GM21717 (cell line): ENCODE results near the gene TRAF3IP1.

ENCODE experiments used
- ATAC-seq: cut with Tn5 transposase; IDR thresholded peaks from one replicate; pipeline ENCODE4 v1.9.1; 2021; ENCODE audit warnings: mild to moderate bottlenecking, moderate library complexity; ENCODE audit not compliant: unreplicated experiment

TRAF3IP1 gene

DNA sequence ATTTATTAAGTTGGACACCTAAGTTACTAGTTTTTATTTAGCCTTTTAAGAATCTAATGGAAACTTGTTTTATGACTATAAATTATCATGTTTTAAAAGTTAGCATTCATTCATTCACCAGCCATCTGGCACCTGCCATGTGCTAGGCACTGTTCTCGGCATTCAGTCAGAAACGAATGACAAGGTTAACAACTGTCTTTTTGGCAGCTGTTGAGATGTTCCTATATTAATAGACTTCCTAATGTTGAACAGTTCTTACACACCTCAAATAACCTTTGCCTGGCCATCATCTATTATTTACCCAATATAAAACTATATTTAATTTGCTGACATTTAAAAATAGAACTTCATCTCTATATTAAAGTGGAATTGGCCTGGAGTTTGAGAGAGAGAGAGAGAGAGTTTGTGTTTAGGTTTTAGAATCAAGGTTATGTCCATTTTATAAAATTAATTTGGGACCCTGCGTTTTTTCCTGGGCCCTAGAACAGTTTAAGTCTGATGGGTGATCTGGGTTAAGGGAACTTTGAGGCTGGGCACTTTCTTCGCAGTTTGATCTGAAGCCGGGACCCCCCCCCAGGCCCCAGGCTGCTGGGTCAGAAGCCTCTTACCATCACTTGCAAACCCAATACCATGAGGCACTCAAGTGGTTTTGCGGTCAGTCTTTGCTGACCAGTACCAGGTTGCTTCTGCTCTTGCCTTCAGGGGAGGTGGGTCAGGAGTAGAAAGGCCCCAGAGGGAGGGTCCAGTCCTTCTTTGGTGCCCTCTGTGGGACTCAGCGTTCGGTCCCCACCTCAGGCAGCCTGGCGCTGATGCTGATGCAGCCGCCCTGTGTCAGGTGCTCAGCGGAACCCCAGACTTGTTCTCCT lies 58.1 kb downstream of the TRAF3IP1 start:
- ATAC-seq: no peak

DNA sequence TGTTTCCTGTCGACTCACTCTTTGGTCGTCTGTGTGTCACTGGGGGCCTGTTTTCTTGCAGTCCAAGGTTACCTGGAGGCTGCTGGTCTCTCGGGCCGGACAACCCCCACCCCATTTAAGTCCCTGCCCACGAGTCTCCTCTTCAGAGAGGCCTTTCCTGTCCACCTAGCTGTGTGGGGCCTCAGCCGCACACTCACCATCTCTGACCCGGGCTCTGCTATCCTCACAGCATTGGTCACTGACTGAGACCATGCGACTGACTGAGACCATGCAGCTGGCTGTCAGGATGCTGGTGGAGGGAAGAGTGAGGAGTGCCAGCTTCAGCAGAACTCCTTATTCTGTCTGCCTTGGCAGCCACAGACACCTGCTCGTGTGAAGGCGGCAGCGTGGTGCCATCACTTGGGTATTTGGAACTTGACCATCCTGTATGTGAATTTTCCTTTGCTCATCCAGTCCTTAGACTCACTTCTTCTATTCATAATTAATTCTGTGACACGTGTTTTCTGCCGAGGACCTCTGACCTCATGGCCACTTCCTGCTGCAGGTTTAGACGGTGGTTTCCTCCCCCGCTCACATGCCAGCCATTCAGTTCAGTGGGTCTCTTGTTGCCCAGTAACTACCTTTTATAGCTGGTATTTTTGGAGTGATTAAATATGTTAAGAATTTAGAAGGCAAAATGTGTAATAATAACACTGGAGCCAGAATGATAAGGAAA lies 58.9 kb downstream of the TRAF3IP1 start:
- ATAC-seq: no peak

DNA sequence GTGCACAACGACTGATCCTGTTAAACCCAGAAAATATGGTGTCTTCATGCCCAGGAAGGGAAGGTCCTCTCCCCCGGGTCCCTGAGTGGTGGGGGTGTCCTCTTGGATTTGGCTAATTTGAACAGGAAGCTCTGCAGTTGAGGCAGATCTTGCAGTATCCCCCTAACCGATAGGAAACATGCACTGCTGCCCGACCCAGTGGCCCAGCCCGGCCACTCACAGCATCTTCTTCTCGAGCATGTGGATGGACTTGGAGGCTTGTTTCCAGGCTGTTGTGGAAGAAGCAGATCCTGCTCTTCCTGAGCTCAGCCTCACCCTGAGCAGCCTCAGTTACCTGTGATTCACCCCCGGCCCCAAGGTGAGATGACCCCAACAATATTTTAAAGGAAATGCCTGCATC lies 60.0 kb downstream of the TRAF3IP1 start:
- no peak for ATAC-seq

DNA sequence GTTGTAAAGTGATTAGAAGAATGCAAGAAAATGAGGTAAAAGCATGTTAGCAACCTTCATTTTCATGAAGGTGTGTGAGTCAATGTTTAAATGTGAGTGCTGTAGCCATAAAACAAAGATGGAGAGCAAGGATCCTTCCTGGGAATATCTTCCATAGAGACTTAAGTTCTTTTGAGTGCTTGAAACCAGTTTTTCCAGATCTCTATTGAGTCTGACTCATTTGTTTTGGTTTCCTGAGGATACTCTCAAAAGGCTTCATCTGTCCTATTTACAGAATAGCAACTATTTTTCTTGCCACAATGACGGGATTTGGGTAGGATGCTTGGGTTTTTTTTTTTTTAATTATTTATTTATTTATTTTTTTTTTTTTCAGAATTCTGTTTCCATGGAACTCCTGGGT lies 60.5 kb downstream of the TRAF3IP1 start:
- ATAC-seq: no peak

DNA sequence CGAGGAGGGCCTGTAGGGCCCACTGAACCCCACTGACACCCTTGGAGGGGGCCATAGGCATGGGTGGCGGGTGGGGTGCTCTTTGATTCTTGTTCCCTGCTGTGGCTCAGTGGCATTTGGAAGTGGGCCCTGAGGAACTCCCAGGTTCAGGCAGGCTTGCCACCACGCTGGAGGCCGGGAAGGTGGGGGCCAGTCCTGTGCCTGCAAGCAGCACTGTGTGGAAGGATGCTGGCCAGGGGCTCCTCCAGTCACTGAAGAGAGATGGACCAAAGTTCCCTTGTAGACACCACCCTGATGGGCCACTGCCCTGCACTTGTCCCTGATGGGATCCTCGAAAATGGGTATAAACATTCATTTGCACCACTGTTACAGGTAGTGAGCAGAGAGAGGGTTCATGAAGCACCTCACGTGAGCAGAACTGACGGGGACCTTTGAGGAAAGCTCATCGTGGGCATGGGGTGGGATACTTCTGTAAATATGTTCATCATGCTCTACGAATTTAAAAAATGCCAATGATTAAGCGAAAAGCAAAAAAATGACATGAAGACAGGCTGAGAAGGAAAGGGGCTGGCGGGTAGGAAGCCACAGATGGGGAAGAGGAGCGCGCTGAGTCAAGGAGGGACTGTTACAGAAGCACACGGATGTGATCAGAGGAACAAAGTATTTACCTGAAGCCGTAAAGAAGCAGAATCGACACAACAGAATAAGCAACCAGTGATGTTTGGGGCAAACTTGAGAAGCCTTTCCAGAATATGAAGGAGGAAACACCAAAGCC lies 61.2 kb downstream of the TRAF3IP1 start:
- no peak for ATAC-seq

DNA sequence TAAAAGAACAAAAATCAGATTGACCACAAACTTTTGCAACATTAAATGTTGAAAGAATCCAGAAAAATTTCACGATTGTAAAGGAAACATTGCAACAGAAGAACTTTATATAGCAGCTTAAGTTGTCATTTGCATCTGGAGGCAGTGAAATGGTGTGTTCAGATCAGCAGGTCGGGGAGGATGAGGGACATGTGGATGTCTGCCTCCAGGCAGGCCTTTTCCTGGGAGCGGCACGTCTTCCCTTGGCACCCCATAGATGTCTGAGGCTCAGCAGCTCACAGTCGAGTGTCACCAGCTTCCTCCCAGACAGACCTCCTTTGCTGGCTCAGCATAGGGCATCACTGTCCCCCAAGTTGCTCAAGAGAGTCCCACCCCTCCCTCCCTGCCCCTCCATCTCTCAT lies 62.1 kb downstream of the TRAF3IP1 start:
- ATAC-seq: no peak

DNA sequence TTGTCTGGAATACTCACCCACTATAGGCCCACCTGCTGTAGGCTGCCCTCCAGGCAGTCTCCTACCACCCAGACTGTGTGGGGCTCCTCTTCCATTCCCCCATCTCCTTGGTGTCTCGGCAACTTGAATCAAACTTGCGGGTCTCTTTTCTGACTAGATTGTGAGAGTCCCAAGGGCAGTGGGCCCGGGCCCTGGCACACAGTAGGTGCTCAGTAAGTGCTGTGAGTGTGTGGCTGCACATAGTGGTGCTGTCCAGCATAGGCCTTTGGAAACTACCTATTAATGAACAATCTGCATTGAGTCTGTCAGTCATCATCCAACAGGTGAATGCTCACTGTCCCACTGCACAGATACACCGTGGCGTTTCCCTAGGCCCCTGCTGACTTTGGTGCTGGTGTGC lies 62.8 kb downstream of the TRAF3IP1 start:
- ATAC-seq: no peak

DNA sequence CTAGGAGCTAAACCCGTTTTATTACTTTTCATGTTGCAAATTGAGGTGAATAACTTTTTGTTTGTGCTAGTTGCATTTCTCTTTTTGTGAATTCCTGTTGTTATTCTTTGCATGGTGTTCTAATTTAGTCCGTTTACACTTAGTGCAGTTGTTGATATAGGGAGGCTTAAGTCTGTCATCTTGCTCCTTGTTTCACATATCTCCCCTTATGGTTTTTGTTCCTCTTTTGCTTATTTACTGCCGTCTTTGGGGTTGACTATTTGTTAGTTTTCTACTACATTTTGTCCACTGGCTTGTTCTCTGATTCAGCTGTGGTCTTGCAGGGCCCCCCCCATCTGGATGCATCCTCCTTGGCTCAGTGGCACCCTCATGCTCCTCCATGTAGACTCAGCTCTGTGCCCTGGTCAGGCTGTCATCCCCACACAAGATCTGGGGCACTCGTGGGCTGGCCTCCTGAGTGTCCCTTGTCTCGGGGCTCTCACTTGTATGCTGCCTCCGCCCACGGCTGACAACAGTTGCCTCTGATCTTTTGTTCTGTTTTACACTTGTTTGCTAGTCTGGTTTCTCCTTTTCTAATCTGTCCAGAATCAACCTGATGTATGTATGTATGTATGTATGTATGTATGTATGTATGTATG lies 63.5 kb downstream of the TRAF3IP1 start:
- no peak for ATAC-seq

DNA sequence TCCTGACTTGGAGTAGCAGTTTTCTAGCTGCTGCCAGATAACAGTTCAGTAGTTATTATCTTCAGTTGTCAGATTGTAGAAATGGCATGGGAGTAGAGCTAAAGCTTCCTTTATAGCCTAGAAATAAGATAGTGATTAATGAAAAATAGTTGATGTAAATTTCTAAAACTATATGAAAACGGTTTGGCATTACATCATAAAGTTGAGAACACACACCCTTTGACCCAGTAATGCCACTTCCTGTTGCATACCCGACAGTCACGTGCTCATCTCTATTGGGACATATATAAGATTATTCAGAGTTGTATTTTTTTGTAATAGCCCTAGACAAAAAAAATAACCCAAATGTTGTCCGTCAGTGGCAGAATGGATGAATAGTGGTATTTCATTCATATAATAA lies 67.0 kb downstream of the TRAF3IP1 start:
- ATAC-seq: no peak

DNA sequence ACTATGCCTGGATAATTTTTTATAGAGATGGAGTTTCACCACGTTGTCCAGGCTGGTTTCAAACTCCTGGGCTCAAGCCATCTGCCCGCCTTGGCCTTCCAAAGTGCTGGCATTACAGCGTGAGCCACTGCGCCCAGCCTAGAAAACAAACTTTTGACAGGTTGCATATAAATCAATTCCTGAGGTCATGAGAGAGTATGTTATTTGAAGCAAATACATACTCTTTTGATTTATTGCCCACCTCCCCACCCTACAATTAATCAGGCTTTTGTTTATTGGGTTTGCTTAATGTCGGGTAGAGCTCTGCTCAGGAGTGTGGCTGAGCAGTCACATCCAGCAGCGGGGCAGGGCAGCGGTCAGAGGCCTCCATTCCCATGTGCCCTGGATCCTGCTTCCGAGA lies 68.5 kb downstream of the TRAF3IP1 start:
- no peak for ATAC-seq

DNA sequence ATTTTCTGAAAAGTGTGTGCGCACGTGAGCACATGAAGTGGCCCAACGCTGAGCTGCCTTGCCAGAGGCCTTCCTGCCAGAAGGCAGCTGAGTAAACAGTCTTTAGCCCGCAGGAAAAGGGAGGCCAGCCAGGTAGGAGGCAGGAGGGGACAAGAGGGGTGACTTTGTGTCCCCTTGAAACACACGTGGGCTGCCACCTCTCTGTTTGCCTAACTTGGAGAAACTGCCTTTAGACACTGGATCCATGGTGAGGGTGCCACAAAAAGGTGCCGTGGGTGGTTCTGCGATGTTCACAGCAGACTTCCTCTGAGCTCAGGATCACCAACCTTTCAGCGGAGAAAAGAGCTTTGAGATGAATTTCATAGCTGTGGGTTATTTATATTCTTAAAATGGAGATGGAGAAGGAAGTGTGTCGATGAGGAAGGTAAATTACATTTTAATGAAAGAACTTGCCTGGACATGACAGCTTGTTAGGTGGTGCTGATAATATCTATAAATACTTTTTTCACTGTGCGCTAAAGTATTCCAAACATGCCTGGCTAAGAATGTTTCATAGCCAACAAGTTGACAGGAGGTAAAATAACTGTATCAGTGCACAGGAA lies 69.8 kb downstream of the TRAF3IP1 start:
- ATAC-seq: no peak

DNA sequence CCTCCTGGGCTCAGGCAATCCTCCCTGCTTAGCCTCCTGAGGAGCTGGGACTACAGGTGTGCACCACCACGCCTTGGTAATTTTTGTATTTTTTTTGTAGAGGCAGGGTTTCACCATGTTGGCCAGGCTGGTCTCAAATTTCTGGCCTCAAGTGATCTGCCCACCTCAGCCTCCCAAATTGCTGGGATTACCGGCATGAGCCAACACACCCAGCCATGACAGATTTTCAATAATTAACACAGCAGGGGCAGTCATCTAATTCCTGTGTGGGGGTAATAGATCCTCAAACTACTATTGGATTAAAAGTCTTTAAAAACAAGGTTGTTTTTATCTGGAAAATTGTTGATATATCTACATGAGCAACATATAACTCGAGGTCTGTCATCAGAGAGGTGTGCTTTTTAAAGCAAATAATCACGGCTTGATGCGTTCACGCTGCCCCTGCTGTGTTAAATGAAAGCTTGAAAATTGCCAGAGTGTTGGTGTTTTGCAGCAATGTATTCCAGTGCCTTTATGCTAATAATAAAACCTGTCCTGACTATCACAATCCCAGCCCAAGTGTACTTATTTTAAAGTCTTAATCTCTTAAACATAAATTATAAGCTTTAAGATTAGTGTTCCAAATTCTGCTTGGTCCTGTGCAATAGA lies 70.8 kb downstream of the TRAF3IP1 start:
- no peak for ATAC-seq

DNA sequence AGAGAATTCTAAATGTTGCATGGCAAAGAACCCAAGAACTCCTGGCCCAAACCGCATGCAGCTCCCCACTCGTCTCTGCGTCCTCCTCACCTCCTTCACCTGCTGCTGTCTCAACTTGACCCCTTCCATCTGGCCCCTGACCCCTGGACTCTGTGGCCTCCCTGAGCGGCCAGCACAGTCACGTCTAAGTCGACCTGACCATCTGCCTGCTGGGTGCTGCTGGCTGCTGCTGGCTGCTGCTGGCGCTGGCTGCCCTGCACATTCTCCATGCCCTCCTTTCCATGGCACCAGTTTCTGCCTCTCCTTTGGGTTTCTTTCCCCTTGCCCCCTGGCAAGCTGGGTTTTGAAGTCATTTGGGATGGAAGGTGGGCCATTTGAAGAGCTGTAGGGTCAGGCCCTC lies 76.3 kb downstream of the TRAF3IP1 start:
- ATAC-seq: no peak

DNA sequence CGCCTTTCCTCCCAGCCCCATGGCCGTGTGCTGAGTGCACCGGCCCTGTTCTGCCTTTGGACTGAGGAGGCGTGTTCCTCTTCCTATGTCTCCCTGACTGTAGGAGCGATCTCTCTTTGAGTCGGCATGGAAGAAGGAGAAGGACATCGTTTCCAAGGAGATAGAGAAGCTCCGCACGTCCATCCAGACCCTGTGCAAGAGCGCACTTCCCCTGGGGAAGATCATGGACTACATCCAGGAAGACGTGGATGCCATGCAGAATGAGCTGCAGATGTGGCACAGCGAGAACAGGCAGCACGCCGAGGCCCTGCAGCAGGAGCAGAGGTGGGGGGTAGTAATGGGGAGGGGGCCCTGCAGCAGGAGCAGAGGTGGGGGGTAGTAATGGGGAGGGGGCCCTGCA lies 77.0 kb downstream of the TRAF3IP1 start:
- no peak for ATAC-seq

DNA sequence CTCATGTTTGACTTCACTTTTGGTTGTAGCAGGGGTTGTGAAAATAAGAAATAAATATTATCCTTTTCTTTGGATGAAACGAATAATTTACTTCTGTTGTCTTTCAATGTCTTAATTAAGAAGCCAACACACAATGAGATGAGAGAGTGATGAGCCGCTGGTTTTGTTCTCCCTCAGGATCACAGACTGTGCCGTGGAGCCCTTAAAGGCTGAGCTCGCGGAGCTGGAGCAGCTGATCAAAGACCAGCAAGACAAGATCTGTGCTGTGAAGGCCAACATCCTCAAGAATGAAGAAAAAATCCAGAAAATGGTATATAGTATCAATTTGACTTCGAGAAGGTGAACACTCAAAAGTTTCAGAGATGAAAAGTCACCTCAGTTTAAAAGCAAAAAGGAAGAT lies 78.3 kb downstream of the TRAF3IP1 start:
- no peak for ATAC-seq

DNA sequence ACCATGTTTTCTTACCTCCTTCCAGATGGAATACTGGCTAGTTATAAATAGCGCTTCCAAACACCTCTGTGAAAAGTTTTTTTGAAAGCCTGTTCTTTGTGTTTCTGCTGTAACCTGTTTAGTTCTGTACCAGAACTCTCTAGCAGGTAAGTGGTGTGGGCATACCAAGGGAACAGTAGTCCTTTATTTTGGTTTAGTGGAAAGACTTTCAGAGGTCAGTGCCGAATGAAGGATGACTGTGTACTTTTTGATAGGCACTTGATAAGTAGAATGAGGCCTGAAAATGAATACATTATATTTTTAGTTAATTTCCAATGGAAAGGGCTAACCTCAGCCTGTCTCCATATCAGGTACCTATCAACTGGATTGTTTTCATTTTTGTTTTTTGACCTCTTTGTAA lies 78.8 kb downstream of the TRAF3IP1 start:
- no peak for ATAC-seq

DNA sequence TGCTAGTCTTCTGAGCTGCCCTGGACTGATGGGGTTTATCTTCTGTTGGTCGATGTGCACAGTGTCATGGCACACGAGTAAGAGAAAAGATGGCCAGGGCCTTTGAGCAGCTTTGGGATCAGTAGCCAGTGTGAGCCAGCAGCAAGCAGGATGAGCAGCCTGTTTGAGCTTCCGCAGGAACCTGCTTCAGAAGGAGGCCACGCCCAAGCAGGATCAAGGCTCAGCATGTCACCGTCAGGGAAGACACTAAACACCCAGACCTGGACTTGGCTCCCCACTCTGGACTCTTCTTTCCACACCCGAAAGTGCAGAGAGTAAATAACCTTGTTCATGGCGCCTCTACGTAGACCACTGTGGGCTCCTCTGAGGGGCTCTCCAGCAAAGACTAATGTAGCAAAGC lies 81.2 kb downstream of the TRAF3IP1 start:
- ATAC-seq: no peak

DNA sequence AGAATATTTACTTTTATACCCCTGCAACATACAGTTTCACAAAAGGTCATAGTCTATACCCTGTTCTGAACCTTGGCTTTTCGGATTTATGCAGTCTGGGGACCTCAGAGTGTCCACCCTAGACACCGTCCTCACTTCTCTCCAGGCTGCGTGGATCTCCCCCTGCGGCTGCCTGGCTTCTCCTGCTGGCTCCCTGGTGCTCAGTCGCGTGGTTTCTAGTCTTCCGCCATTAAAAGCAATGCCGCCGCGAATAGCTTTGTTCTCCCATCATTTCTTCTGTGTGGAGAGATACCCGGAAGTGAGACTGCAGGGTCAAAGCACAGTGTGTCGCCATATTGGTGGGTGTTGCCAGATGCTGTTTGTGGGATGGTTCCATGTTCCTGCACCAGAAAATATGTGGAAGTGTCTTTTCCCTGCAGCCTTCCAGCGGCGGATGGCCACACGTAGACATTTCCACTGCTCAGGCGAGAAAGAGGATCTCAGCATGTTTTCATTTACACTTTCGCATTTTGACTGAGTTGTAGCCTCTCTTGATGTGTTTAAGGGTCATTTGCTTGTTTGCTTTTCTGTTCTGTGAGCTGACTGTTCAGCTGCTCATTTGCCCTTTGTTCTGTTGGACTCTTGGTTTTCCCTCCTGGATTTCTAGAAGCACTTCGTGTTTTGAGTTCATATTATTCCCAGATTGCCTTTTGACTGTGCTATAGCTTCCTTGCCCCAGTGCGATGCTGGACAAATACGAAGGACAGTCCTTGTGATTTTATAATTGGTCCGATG lies 83.5 kb downstream of the TRAF3IP1 start:
- no peak for ATAC-seq

DNA sequence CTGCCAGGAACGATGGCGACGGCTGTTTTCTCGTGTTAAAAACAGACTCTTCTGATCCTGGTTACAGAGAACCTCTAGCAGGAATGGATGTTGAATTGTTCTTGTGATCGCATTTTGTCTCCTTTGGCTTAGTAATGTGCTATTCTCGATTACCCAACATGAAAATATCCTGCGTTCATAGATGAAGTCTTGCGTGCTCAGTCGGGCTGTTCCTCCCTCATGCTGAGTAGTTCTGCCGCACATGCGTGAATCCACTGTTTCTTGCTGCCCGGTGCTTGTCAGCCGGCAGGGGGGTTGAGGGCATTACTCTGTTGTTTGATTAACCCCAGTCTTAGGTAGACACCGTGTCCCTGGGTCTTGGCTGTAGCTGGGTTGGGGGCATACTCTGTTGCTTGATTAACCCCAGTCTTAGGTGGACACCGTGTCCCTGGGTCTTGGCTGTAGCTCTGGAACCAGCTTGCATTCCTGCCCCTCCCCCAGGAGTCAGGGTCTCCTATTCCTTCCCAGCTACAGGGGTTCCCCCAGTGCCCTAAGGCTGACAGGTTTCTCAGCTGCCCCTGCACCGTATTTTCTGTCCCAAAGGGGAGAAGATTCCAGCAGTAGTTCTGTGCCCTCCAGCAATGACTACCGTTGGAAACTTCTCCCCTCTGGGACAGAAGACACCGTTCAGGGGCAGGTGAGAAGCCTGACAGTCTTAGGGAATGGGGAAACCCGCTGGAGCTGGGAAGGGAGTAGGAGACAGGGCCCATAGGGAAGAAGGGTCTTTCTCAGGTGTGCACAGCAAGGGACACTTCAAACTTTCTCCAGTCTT lies 84.3 kb downstream of the TRAF3IP1 start:
- ATAC-seq: no peak
